PC-3 (cell line): ENCODE data around the gene ZNF101. TPM values are rescaled to one million over a fixed set of nuclear protein-coding genes. Genes with fewer than 3 reads are reported as not detected.

Experiments used
- ATAC-seq: fragments of 200-7000 bp; cut with Tn5 transposase; 2 replicates; pipeline ENCODE4 v1.9.1; 2020; ENCODE audit warnings: mild to moderate bottlenecking, moderate library complexity
- BruUV-seq: library from RNA; stranded (reverse); fragments of 400-500 nt; replicated peaks from 2 replicates; lab custom pipeline; 2021; lab: Mats Ljungman, UMichigan
- CTCF ChIA-PET: fragments of 300-600 bp; sonication (Branson Sonifier 250); formaldehyde crosslinking; loops from one replicate; lab custom pipeline; 2022; ENCODE audit warnings: antibody characterized with exemption; lab: Charles Lee
- POLR2A ChIA-PET: fragments of 300-600 bp; sonication (Branson Sonifier 250); formaldehyde crosslinking; loops from one replicate; lab custom pipeline; 2022; ENCODE audit warnings: antibody characterized with exemption; ENCODE audit not compliant: unreplicated experiment; lab: Charles Lee
- DNase-seq: peaks from one replicate; pipeline ENCODE4 v3.0.0-alpha.2; 2015
- H2AFZ ChIP-seq: fragments of 300-600 bp; sonication (generic); 2 replicates; pipeline ENCODE4 v1.6.0; 2016; ENCODE audit warnings: antibody characterized with exemption, low read length
- H3F3A ChIP-seq: fragments of 300-600 bp; sonication (generic); one replicate; pipeline ENCODE4 v1.6.0; 2017; ENCODE audit warnings: antibody characterized with exemption, low read length, control low read depth, mild to moderate bottlenecking; ENCODE audit not compliant: unreplicated experiment
- H3K27ac ChIP-seq: fragments of 300-600 bp; sonication (generic); 2 replicates; pipeline ENCODE4 v1.5.1; 2016; ENCODE audit warnings: mild to moderate bottlenecking, low read length
- H3K27me3 ChIP-seq: fragments of 300-600 bp; sonication (generic); 2 replicates; pipeline ENCODE4 v1.6.1; 2016; ENCODE audit warnings: low read length, mixed read lengths
- H3K36me3 ChIP-seq: fragments of 300-600 bp; sonication (generic); 2 replicates; pipeline ENCODE4 v1.6.1; 2016; ENCODE audit warnings: low read depth, mixed run types, low read length, mixed read lengths
- H3K4me1 ChIP-seq: fragments of 300-600 bp; sonication (generic); 2 replicates; pipeline ENCODE4 v1.5.1; 2016; ENCODE audit warnings: low read length; ENCODE audit not compliant: insufficient read depth
- H3K4me2 ChIP-seq: fragments of 300-600 bp; sonication (generic); 2 replicates; pipeline ENCODE4 v1.6.0; 2016; ENCODE audit warnings: low read length
- H3K4me3 ChIP-seq: fragments of 300-600 bp; sonication (generic); 2 replicates; pipeline ENCODE4 v1.5.1; 2016; ENCODE audit warnings: mild to moderate bottlenecking, low read length, mixed read lengths
- H3K79me2 ChIP-seq: fragments of 300-600 bp; sonication (generic); 2 replicates; pipeline ENCODE4 v1.6.1; 2017; ENCODE audit warnings: low read length, mixed read lengths
- H3K9ac ChIP-seq: fragments of 300-600 bp; sonication (generic); 2 replicates; pipeline ENCODE4 v1.6.0; 2016; ENCODE audit warnings: mild to moderate bottlenecking, low read length
- H3K9me2 ChIP-seq: fragments of 300-600 bp; sonication (generic); replicated peaks from 2 replicates; pipeline ENCODE4 v1.6.1; 2016; ENCODE audit warnings: mixed run types, low read length, mixed read lengths
- H3K9me3 ChIP-seq: fragments of 300-600 bp; sonication (generic); 2 replicates; pipeline ENCODE4 v1.6.1; 2016; ENCODE audit warnings: low read length, mixed read lengths
- H4K20me1 ChIP-seq: fragments of 300-600 bp; sonication (generic); 2 replicates; pipeline ENCODE4 v1.6.1; 2016; ENCODE audit warnings: low read length, mixed read lengths
- CTCF ChIP-seq: fragments of 300-600 bp; sonication (generic); conservative IDR thresholded peaks from 2 replicates; pipeline ENCODE4 v1.5.1; 2017; ENCODE audit warnings: antibody characterized with exemption, low read depth, mild to moderate bottlenecking, low read length
- EZH2 ChIP-seq: fragments of 300-600 bp; sonication (generic); IDR thresholded peaks from one replicate; pipeline ENCODE4 v1.6.1; 2017; ENCODE audit warnings: antibody characterized with exemption, mild to moderate bottlenecking, low read length; ENCODE audit not compliant: unreplicated experiment
- EZH2phosphoT487 ChIP-seq: fragments of 300-600 bp; sonication (generic); IDR thresholded peaks from 2 replicates; pipeline ENCODE4 v1.6.1; 2018; ENCODE audit warnings: mild to moderate bottlenecking, antibody characterized with exemption, low read length, borderline replicate concordance
- intact Hi-C: fragments of 100-400 bp; cut with micrococcal nuclease; formaldehyde crosslinking; loops from 2 replicates; pipeline ENCODE4 v1.9.0; 2023
- total RNA-seq: library from RNA; depleted of rRNA; stranded (reverse); fragments of >200 nt; gene quantifications from 2 replicates; pipeline ENCODE4 v1.2.3, GENCODE V29; 2014

Gene ZNF101
- total RNA-seq, 1 experiment from 2014 or later = 11.0 TPM

GRCh38 chr19:19672816-19673215, 4.2 kb downstream of the ZNF101 start:
- Histone ChIP-seq H3K27ac (no peak overlapping the region), H3K36me3 (peaks cover 46% of the 10 kb centered on the region), H4K20me1 (no peaks in the 10 kb centered on the region), H3K9ac (no peak overlapping the region), H3K9me3 (peaks cover 20% of the 10 kb centered on the region), H2AFZ (no peak overlapping the region), H3F3A (no peaks in the 10 kb centered on the region), H3K4me3 (no peak overlapping the region), H3K4me1 (peaks cover 9% of the 10 kb centered on the region), H3K4me2 (no peak overlapping the region), H3K9me2 (no peaks in the 10 kb centered on the region), H3K27me3 (no peaks in the 10 kb centered on the region), H3K79me2 (peaks cover 19% of the 10 kb centered on the region)
- DNase-seq (no peak), ATAC-seq (no peak)
- TF ChIP-seq EZH2 = no peak
- POLR2A ChIA-PET = no interaction called here
- BruUV-seq = no TSS peak
- intact Hi-C loops = no loop called here
- CTCF ChIA-PET = no interaction called here

- H3K27ac ChIP-seq = no peak overlapping the region
- no peaks in the 10 kb centered on the region for H3F3A ChIP-seq
- peaks cover 61% of the 10 kb centered on the region for H3K36me3 ChIP-seq
- H2AFZ ChIP-seq = no peak overlapping the region
- peaks cover 31% of the 10 kb centered on the region for H3K9me3 ChIP-seq
- no peak for ATAC-seq
- H3K9ac ChIP-seq = no peak overlapping the region
- H3K9me2 ChIP-seq = no peaks in the 10 kb centered on the region
- no peak for DNase-seq
- H4K20me1 ChIP-seq = no peaks in the 10 kb centered on the region
- intact Hi-C loops = no loop called here
- H3K27me3 ChIP-seq = no peaks in the 10 kb centered on the region
- POLR2A ChIA-PET = no interaction called here
- no peak overlapping the region for H3K4me3 ChIP-seq
- BruUV-seq = no TSS peak
- H3K4me1 ChIP-seq = peaks cover 9% of the 10 kb centered on the region
- TF ChIP-seq EZH2 = no peak
- no peak for TF ChIP-seq EZH2phosphoT487
- TF ChIP-seq CTCF = no peak
- CTCF ChIA-PET = no interaction called here
- no peak overlapping the region for H3K4me2 ChIP-seq
- peaks cover 14% of the 10 kb centered on the region for H3K79me2 ChIP-seq
These were observed 5.7 kb downstream of the ZNF101 start for GRCh38 chr19:19674315-19674714.

- Histone ChIP-seq H3K9me2 (no peaks in the 10 kb centered on the region), H3K9ac (no peak overlapping the region), H3F3A (no peaks in the 10 kb centered on the region), H3K27me3 (no peaks in the 10 kb centered on the region), H3K4me2 (no peak overlapping the region), H3K4me1 (no peaks in the 10 kb centered on the region), H3K27ac (no peak overlapping the region), H3K9me3 (peaks cover 44% of the 10 kb centered on the region), H3K36me3 (peaks cover 74% of the 10 kb centered on the region), H3K4me3 (no peak overlapping the region; the same call in 1 of the 2 replicates), H4K20me1 (no peaks in the 10 kb centered on the region), H3K79me2 (no peaks in the 10 kb centered on the region), H2AFZ (no peak overlapping the region)
- no peak for TF ChIP-seq EZH2phosphoT487
- TF ChIP-seq CTCF = no peak
- TF ChIP-seq EZH2 = no peak
- CTCF ChIA-PET = no interaction called here
- intact Hi-C loops = no loop called here
- no TSS peak for BruUV-seq
- DNase-seq (no peak), ATAC-seq (no peak)
- POLR2A ChIA-PET = no interaction called here
These were observed 8.9 kb downstream of the ZNF101 start for GRCh38 chr19:19677579-19677978.
